HG03095 (cell line): Measurements from ENCODE around the gene KCNE2.

Source experiments
- ATAC-seq: cut with Tn5 transposase; IDR thresholded peaks from one replicate; pipeline ENCODE4 v1.9.1; 2021; ENCODE audit warnings: moderate library complexity; ENCODE audit not compliant: unreplicated experiment

The KCNE2 gene, protein sequence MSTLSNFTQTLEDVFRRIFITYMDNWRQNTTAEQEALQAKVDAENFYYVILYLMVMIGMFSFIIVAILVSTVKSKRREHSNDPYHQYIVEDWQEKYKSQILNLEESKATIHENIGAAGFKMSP

DNA sequence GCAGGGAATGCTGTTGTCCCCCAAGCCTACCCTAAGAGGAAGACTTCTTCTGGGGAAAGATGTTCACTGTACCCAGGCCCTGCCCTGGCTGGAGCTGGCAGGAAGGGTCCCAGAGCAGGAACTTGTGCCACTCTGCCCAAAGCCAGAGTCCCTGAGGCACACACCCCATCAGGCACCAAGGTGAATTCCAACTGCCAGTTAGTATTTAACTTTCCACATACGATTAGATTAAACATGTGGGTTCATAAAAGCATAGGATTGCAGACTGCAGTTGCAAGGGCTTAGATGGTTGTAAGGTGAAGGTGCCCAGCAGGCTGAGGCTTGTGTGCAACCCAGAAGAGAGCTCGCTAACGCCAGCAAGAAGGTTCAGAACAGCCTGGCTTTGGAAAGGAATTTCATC lies at the start of gene KCNE2:
Gene KCNE2, plus strand, starts transcription at position 274 of the 400 bp plus-strand sequence. CDS start 6,473 bp downstream, outside the sequence.
- ATAC-seq, result no peak

DNA sequence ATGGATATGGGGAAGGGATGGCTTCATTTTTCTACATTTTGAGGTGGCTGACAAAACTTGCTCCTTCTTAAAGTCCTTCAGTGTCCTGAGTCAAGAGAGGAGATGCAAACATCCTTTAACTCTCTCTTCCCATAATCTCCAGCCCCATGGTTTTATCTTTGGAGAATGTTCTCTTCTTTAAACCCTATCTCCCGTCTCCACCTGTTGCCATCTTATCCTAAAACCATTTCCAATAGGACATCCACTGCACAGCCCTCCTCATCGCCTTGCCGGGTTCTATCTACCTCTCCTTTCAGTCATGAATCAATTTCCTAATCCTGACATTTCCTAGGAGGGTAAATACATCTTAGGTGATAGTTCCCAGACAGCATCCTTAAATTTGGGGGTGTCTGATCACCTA lies 44.2 kb upstream of the KCNE2 start:
- no peak for ATAC-seq

DNA sequence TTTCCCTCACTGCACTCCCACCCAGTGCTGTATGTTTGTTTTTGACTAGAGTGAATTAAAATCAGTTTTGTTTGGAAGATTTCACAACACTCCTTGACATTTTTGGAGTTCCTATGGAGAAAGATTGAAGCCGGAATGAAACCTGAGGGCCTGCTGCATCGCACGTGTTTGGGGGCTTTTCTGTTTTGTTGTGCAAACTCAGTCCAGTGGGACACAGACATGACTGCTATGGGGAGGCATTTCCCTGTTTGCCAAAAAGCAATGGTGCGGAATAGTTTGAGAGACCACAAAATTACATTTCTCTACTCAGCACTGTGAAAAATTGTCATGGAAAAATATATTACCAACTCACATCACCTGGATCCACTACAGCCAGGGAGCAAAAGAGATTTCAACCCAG lies 43.8 kb upstream of the KCNE2 start:
- ATAC-seq, result no peak

DNA sequence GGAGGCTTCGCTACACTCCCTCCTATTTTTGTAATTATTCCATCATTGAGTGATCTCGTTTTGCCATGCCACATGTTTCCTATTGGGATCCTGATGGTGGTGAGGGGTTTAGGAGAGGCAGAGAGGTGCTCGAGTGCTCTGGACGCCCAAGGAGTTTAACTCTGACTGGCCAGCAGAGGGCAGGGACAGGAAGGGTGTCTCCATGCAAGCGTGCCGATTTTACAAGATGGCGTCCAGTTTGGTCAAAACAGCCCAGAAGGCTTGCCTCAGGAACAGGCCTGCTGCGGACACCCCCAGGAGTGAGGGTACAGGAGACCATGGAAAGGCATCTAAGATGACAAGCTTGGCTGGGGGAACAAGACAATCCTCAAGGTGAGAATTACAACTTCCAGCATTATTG lies 33.8 kb upstream of the KCNE2 start:
- no peak for ATAC-seq

DNA sequence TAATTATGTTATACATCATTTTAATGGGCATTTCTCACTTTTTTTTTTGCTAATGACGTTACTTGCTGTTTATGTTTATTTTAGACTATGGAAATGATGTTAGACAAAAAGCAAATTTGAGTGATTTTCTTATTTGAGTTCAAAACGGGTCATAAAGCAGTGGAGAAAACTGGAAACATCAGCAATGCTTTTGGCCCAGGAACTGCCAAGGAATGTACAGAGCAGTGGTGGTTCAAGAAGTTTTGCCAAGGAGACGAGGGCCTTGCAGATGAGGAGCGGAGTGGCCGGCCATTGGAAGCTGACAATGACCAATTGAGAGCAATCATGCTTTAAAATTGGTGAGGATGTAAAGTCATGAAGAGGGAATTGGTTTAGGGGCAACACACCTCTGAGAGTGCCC lies 32.1 kb upstream of the KCNE2 start:
- no peak for ATAC-seq

DNA sequence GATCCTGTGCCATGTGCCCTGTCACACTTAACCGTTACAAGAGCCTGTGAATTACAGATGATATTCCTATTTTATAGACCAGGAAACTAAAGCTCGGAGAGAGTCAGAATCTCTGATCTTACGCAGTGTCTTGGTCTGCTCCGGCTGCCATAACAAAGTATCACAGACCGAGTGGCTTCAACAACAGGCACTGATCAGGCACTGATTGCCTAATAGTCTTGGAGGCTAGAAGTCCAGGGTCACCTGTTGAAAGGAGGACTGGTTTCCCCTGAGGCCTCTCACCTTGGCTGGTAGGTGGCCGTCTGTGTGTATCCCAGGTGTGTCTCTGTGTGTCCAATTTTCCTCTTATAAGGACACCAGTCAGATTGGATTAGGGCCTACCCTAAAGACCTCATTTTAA lies 31.5 kb upstream of the KCNE2 start:
- ATAC-seq, result no peak

DNA sequence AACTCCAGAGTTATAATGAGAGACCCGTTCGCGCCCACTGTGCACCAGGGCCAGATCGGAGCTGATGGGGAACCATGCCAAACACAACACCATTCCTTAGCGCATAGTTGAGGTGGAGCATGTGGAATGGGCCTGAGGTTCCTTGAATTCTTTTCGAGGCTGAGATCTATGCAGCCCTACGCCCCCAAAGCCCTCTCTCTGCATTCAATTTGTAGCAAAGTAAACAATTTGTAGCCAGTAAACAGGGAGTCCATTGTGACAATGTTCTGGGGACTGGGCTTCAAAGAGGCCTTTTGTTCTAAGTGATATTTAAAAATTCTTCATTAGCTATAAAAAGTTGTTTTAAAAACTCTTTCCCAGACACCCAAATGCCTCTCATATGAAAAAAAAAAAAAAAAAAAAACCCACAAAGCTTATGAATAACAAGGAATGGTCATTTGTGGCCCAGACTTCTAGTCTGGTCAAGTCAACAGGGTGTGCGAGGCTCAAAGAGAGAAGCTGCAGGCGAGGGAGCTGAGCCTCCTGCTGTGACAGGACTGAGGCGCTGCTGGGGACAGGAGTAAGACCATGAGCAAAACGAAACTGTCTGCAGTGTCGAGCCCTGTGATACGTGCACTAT lies 30.6 kb upstream of the KCNE2 start:
- ATAC-seq, result no peak

DNA sequence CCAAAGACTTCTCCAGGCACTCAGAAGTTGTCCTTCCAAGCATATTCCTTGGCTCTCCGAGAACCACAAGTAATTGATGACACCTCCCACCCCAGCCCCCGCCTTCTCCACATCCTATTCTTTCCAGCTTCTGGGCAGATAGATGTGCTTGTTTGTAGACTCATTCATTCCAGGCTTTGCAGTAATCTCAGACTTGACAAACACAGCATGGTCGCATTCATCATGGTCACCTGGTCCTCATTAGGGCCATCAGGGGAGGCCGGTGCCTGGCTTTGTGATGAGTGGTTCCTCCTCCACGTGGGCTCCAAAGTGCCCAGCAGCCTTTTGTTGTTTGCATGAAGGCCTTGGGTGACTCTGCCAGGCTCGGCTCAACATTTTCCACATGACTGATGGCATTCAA lies 28.5 kb upstream of the KCNE2 start:
- ATAC-seq, result no peak

DNA sequence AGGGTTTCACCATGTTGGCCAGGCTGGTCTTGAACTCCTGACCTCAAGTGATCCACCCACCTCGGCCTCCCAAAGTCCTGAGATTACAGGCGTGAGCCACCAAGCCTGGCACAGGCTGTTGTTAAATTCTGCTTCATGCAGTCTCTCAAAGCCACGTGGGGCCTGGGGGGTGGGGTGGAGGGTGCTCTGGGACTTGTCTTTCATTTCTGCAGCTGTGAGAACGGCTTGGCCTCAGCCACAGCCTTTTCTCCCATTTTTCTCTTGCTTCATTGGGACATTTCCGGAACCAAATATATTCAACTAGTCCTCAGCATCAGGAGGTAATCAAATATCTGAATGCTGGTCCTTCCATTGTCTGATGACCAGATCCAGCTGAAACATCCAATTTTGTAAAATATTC lies 27.6 kb upstream of the KCNE2 start:
- ATAC-seq, result no peak

DNA sequence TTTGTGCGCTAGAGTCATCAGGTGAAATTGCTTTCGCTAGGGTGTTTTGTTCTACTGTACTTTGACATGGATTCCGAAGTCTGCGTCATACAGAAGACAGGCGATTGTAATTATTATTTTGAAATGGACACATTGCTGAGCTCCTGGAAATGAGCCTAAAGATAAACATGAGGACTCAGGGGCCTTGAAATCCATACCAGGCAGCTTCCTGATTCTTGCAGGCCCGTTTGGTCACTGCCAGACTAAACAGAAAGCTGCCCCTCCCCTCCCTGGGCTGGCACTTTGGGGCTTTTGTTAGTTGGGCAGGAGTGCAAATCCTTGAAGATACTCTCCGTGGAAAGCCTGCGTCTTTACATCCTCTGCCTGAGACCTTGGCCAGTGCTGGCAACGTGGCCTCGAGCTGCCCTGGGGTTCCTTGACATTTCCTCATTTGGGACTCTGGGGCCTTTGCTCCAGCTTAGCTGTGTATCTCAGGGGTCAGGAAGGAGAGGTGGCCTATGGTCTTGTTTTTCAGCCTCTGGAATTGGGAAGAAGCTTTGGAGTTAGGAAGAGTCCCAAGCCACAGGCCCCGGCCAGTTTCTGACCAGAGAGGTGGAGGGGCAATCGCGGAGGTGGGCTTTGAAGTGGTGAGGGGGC lies 26.9 kb upstream of the KCNE2 start:
- ATAC-seq, result no peak

DNA sequence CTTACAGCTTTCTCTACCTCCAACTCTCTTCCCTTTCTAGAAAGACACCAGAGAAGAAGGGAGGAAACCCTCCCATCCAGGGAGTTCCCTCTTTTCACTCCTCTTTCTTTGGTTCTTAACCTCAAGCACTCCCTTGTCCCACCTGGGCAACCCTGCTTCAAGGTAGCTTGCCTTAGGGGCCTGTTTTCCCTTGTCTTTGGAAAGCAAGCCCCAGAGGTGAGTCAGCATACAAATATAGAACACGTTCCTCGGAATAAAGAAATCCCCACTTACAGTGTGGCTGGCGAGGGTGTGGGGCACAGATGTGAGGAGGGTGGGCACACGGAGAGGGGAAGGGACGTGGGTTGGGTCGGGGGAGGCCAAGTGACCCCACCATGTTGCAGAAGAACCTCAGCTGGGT lies 26.1 kb upstream of the KCNE2 start:
- ATAC-seq, result no peak

DNA sequence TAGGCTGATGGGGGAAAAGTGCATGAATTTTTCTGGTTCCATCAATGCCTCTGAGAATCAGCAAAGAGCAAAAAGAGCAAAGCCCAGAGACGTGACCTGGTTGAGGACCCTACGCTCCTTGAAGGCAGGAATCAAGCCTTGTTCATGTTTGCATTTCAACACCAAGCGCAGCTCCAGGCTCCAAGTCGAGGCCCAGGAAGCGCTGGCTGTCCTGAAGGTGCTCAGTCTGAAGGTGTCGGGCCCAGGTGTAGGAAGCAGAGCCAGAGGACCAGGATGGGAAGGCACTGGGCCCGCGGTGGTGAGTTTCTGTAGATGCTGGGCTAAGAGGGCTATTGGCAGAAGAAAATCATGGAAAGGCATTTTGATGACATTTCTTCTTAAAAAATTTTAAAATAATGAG lies 25.6 kb upstream of the KCNE2 start:
- ATAC-seq, result no peak

DNA sequence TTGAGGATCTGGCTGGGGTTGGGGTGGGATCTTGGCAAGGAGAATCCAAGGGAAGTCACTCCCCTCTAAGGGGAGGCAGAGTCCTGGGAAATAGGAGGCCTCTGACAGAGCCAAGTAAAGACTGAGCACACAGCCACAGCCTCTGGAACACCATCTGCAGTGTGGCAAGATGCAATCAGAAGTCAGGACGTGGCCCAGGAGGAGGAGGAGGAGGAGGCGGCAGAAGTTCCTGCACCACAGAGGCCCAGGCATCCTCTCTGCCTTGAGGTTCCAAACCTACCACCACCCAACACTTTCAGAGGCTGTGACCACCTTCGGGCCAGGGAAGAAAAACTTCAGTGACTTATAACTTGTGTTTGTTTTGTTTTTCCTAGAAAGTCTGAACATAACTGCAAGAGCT lies 23.7 kb upstream of the KCNE2 start:
- ATAC-seq, result no peak

DNA sequence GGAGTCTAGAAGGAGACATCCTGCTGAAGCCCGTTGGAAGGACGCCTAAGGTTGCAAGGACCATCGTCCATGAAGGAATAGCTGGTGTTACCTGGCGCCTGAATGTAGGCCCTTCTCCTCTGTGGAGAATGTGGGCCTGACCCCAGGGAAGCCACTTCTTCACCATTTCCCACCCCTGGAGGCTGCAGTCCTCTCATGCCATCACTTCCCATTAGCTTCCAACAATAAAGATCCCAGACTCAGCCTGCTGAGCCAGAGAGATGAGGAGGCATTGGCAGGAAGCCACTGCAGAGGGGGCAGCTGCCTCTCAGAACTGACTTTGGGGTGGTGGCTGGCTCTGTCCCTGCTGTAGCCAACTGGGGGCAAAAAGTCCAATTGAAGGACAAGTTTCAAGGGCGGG lies 21.3 kb upstream of the KCNE2 start:
- ATAC-seq, result no peak

DNA sequence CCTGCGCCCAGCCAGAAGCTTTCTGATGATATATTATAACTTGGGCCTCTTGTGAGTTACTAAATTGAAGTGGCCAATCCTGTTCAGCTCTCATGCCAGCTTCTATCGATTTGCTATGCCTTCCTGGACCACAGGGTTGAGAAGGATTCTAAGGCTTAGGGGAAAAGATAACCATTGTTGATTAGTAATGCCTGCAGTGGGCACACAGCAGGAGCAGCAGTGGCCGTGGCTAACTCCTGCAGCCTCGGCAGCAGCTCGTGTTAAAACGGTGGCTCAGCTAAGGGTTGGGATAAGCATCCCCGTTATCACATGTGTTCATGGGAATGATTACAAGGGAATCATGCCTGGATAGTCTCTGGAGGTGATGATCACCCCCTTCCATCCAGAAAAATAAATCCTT lies 20.5 kb upstream of the KCNE2 start:
- ATAC-seq, result no peak

DNA sequence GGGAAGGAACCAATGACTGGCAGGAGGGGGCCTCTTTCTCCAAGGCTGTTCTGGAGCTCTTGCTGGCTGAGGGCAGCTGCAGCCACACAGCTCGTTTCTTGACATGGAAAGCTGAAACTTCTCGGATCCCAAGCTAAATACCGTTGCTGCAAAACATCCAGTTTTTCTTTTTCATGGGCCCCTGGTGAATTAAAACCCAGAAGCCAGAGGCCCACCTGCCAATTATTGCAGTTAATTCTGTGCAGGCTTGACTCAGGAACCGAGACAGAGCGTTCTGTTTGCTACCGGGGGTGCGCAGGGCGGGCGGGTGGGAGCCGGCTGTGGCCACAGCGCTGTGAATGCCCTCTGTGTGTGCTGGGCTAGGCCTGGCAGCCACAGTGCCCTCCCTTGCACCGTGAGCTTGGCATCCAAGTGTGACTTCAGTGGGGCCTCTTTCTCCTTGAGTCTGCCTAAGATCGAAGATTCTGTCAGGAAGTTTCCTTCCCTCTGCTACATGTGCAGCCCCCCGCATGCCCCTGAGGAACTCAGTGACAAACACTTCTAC lies 19.9 kb upstream of the KCNE2 start:
- no peak for ATAC-seq

DNA sequence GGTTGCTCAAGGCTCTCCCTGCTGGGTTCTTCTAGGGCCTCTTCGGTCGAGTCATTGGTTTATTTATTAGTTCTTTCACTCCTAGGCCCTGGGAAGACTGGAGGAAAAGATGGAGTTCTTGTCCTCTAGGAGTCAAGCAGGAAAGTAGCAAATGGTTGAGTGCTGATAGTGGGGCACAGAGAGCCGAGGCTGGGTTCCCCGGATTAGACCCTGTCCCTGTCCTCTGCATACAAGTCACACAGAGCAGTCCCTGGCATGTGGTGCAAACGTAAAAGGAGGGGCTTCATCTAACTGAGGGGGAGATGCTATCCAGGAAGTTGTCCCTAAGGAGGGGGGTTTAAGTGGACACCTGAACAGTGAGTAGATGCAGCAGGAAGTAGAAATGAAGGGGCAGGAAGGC lies 19.2 kb upstream of the KCNE2 start:
- ATAC-seq, result no peak

DNA sequence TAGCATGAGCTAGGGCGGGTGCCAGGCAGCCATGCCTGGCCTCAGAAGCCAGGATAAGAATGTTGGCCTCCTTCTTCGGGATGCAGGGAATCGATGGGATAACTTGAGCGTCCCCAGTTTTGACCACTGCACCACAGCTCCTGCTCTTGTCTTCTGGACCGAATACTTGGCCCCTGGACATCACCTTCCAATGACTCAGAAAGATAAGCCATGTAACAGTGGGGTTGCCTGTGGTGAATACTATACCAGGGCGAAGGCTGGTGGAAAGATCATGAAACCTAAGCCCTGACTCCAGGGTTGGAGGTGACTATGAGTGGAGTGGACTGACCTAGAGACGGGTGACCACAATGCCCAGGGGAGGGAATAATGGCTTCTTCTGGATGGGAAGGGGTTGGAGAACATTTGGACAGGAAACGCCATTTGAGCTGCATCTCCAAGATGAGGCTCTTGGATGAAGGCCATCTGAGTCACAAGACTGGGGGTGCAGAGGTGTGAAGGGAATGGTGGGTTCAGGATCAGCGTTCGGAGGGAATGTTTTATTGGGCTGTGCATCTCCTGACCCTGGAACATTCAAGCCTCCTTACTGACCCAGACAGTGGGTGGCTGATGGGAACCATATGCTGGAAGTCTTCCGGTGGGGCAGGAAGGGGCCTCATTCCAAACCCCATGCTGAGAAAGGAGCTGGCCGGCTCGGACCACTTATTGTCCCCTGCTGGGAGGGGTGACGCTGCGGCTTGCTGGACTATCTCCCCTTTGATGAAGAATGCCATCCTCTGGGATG lies 18.5 kb upstream of the KCNE2 start:
- ATAC-seq, result no peak

DNA sequence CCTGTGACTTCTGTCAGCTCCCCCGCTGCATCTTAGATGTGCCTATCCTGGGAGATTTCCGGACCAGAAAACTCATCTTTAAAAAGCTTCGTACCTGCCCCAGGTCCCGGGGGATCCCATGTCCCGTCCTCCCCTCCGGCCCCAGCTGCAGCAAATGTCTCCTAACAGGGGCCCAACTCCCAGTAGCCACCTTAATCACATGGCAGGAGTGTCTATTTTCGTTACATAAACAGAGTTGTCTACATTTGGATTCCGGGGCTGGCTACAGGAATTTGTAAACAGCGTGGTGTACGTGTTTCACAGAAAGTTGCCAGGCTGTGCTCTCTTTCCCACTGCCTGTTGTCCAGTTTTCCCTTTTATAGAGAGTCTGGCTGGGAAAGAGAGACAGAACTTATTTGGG lies 17.9 kb upstream of the KCNE2 start:
- ATAC-seq, result no peak

DNA sequence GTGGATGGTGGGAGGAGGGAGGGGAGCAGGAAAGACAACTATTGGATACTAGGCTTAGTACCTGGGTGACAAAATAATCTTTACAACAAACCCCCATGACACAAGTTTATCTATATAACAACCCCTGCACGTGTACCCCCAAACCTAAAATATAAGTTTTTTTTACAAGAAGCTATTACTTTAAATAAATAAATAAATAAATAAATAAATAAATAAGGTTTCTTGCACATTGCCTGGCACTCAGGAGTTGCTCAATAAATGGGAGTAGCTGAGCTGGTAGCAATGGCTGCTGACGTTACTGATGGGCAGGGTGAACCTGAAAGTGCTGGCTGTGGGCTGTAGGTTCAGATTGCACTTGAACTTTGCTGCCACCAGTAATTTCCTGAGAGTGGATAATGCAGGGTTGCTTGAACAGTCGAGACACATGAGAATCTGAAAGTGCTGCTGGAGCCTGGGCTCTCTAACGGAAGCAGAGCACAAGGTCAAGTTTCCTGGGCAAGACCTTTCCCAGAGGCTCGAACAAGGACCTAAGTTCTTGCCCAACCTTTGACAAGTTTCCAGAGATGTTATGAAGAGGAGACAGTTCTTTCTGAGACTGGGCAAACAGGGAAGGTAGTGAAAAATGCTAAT lies 14.8 kb upstream of the KCNE2 start:
- ATAC-seq, result no peak

DNA sequence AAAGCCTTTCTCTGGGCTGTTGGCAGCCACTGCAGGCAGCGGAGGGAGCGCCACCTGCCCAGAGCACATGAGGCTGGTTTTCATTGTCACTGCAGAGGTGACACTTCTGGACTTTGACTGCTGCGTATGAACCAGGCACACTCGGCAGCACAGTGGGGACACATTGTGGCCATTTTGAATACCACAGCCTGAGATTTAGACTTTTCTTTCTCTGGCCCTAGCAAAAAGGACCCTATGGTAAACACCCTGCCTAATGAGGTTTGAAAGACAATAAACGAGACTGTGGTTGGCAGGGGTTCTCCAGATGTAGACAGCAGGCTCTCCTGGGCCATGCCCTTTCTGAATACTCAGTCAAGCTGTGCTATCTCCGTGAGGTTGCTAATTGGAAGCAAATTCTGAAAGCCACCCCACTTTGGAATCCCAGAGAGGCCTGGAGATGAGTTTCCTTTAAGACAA lies 12.0 kb upstream of the KCNE2 start:
- peak; percentile 63 for ATAC-seq
